Motor neuron (in vitro differentiated cells): Measurements from ENCODE around the gene MMADHC. TPM values are rescaled to one million over a fixed set of nuclear protein-coding genes. Genes with fewer than 3 reads are reported as not detected.
A peak's percentile ranks its signal among the peaks of the same experiment; 100 is the strongest.

Source experiments
- ATAC-seq, 8 experiments: fragments of 200-7000 bp; cut with Tn5 transposase; replicated peaks in 6 of 8; 2 replicates each; pipeline ENCODE4 v1.8.0; 2021; ENCODE audit warnings: mild to moderate bottlenecking in 8 of 8, moderate library complexity in 8 of 8
- H3K27ac ChIP-seq, 2 donors: fragments of 250-450 bp; sonication (Bioruptor Pico); 2 replicates each; pipeline ENCODE4 v1.9.0; 2021; ENCODE audit warnings: antibody characterized with exemption in 2 of 2, mild to moderate bottlenecking in 2 of 2, moderate library complexity in 1 of 2
- H3K4me1 ChIP-seq, 2 donors: fragments of 250-450 bp; sonication (Bioruptor Pico); replicated peaks in 1 of 2; 2 replicates each; pipeline ENCODE4 v1.6.1; 2021; ENCODE audit warnings: antibody characterized with exemption in 2 of 2, mild to moderate bottlenecking in 2 of 2, moderate library complexity in 1 of 2
- H3K4me3 ChIP-seq, 5 donors: fragments of 250-450 bp; sonication (Bioruptor Pico); 2 replicates each; pipeline ENCODE4 v1.9.0; 2021; ENCODE audit warnings: antibody characterized with exemption in 5 of 5, mild to moderate bottlenecking in 5 of 5, moderate library complexity in 4 of 5
- WGBS, 10 experiments: fragments of 450-650 bp; shearing (Covaris generic); methylation state at CpG; one replicate each; pipeline ENCODE4 v1.0.0; 2022; 5-methylcytosine and 5-hydroxymethylcytosine counted together
- in situ Hi-C, 9 experiments: fragments of 400-800 bp; cut with MboI; loops; one replicate each; pipeline ENCODE4 v1.15.0; 2021; ENCODE audit warnings: low sequenced_read_pairs in 9 of 9, low pct_unique_long_range_greater_than_20kb in 2 of 9; ENCODE audit not compliant: unreplicated experiment in 9 of 9
- total RNA-seq, 8 experiments: library from RNA; unstranded; fragments of 300-600 nt; gene quantifications; 2 replicates each; pipeline versions ENCODE4 v1.2.3 to v1.2.4, GENCODE V29; 2022

The MMADHC gene
- total RNA-seq, 8 experiments from 2014 or later, result 67.1 to 182 (median 128) TPM

- 34 to 100% (median 74%) methylated on average over 1 to 8 of the region's 8 CpGs for WGBS, 10 experiments
- peak in 2 of 8 experiments; percentile 25 to 36 for ATAC-seq
- H3K4me3 ChIP-seq, result no peak overlapping the region
- no peak overlapping the region for H3K27ac ChIP-seq
- H3K4me1 ChIP-seq, result no peaks in the 10 kb centered on the region
- in situ Hi-C loops, result no loop called here
These were observed 49.3 kb downstream of the MMADHC start for GRCh38 chr2:149538138-149538833.

DNA sequence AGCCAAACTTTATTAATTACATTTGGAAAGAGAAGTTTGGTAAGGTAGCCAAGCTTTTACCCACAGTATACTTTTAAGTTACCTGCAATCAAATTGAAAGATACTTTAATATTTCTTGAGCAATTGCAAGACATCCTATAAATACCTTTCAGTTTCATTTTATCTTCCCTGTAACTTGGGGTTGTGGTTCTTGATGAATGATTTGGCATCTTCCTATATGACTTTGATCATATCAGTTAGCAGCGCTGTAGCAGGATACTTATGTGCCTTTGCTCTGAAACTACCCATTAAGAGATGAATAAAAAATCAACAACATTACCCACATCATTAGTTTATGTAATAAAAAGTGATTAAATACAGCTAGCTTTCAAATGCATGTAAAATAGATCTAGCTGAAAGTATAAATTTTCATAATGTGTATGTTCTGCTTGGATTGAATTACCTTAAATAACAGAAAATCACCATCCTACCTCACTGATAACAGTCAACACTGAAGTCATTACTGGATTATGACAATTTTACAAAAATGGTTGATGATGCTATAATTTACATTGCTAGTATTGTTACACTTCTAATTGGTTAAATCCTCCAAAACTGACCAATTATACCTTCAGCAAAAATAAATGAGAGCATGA, 50.4 kb downstream of the MMADHC start:
- H3K4me1 ChIP-seq, result no peaks in the 10 kb centered on the region
- WGBS, 10 experiments, result 0 to 57% (median 0%) methylated on average over 1 of the region's 1 CpG; no CpG with 5 or more reads in 2 of the 10 experiments
- H3K4me3 ChIP-seq, result no peak overlapping the region
- in situ Hi-C loops, result no loop called here
- no peak overlapping the region for H3K27ac ChIP-seq
- no peak for ATAC-seq

DNA sequence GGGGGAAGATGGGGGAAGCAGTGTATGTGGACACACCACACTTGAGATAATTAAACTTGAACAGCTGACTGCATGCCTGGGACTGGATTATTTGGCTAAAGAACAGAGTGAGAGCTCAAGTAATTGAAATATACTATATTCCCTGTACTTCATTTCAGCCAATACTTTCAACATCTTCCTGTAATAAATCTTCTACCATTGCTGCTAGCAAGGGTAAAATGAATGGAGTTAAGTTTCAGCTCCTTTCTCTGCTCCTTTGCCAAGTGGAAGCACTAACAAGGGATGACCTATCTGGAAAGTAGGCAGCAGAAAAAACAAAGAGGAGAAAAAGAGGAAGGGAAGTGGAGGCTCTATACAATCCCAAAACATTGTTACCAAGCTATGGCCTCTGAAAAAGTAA, 50.9 kb downstream of the MMADHC start:
- Histone ChIP-seq H3K27ac (no peak overlapping the region), H3K4me3 (no peak overlapping the region), H3K4me1 (no peaks in the 10 kb centered on the region)
- no peak for ATAC-seq
- in situ Hi-C loops, result no loop called here

DNA sequence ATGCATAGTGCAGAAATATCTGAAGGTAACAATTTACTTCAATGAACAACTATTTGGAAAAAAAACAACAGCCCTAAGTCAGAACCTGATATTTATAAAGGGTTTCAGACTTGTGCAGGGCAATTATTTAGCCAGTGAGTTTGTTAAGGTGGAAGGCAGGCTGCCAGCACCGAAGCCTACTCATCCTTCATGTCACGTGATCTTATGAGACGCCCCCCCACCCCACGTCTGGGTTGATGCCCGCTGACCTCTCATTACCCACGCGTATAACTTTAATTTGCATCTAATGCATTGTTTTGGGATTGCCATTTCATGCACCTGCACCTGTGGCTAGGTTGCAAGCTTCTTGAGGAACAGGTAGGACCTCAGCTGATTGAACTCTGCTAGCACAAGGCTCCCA, 52.9 kb downstream of the MMADHC start:
- no peak for ATAC-seq
- in situ Hi-C loops, result no loop called here
- H3K27ac ChIP-seq, result no peak overlapping the region
- 28 to 90% (median 55%) methylated on average over 1 to 6 of the region's 7 CpGs; no CpG with 5 or more reads in 4 of the 10 experiments for WGBS, 10 experiments
- H3K4me3 ChIP-seq, result no peak overlapping the region
- no peaks in the 10 kb centered on the region for H3K4me1 ChIP-seq

GRCh38 chr2:149528983-149529382, 58.6 kb downstream of the MMADHC start:
- whole genome bisulfite sequencing, 10 experiments, result 0 to 88% (median 17%) methylated on average over 1 to 2 of the region's 3 CpGs; no CpG with 5 or more reads in 4 of the 10 experiments
- Histone ChIP-seq H3K27ac (no peak overlapping the region), H3K4me1 (no peaks in the 10 kb centered on the region), H3K4me3 (no peak overlapping the region)
- peak in 3 of 8 experiments; percentile 49 to 75 (median 50) for ATAC-seq
- in situ Hi-C loops, result no loop called here

DNA sequence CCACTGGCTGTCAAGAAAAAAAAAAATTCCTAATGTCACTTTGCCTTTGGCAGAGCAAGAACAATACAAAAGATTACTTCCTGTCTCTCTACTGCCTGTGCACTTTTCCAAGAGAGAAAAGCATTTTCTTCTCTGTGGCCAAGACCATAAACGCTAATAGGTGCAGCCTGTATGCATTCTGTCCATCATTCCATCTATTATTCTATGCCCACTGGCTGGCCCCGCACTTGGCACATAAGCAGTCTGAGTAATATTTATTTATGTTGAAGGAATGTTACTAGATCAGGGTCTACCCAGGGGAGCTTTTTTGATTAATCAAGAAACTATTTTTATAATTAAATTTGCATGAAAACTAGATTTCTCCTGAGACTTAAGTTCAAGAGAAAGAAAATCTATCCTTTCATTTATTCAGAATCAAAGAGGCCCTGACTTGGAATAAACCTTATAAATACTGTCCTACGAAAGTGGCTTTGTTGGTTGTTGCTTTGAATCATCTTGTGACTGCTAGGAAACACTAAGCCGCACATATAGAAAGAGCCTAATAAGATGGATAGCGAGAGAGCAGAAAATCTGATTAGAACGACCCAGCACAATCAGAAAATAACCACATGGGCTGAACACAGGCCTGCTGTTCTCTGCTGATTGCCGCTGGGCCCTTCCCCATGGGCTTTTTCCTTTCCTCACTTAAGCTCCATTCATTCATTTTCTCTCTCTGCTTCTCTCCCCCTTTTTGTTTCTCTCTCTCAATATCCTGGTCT, 59.4 kb downstream of the MMADHC start:
- ATAC-seq, result peak in 5 of 8 experiments; percentile 27 to 71 (median 47)
- no peak overlapping the region for H3K27ac ChIP-seq
- in situ Hi-C loops, result no loop called here
- WGBS, 10 experiments, result 45 to 88% (median 78%) methylated on average over 1 to 7 of the region's 7 CpGs
- no peak overlapping the region for H3K4me3 ChIP-seq
- no peaks in the 10 kb centered on the region for H3K4me1 ChIP-seq

DNA sequence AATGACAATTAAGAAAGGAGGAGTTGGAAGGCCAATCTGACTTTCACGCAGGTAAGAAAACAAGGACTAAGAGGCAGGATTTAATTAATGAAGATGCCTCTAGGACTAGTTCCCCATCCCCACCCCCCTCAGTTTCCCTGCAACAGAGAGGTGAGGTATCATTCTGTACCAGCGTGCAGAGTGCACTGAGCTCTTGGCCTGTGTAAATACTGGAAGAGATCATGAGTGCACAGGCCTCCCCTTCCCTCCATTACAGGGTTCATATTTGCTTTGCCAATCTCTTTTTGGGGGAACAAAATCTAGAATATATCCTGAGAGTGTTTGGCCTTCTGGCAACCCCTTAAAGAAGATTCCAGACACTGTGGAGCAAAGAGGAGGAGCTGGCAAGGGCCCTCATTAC, 60.9 kb downstream of the MMADHC start:
- no peak for ATAC-seq
- Histone ChIP-seq H3K4me3 (no peak overlapping the region), H3K4me1 (no peaks in the 10 kb centered on the region), H3K27ac (no peak overlapping the region)
- in situ Hi-C loops, result no loop called here
- 62 to 100% (median 100%) methylated on average over 1 to 2 of the region's 2 CpGs; no CpG with 5 or more reads in 3 of the 10 experiments for WGBS, 10 experiments

- WGBS, 10 experiments, result 67 to 96% methylated on average over 3 to 5 of the region's 9 CpGs; no CpG with 5 or more reads in 8 of the 10 experiments
- Histone ChIP-seq H3K4me3 (no peak overlapping the region), H3K27ac (no peak overlapping the region), H3K4me1 (no peaks in the 10 kb centered on the region)
- no peak for ATAC-seq
- in situ Hi-C loops, result no loop called here
These were observed 62.3 kb downstream of the MMADHC start for GRCh38 chr2:149525323-149525722.
